ENCODE results near the gene GNPTG. TPM values are rescaled to one million over a fixed set of nuclear protein-coding genes. Genes with fewer than 3 reads are reported as not detected.
A peak's percentile ranks its signal among the peaks of the same experiment; 100 is the strongest.

GNPTG gene
- total RNA-seq, 4 donors from 2014 or later: 53.7 to 84.0 (median 69.5) TPM

DNA sequence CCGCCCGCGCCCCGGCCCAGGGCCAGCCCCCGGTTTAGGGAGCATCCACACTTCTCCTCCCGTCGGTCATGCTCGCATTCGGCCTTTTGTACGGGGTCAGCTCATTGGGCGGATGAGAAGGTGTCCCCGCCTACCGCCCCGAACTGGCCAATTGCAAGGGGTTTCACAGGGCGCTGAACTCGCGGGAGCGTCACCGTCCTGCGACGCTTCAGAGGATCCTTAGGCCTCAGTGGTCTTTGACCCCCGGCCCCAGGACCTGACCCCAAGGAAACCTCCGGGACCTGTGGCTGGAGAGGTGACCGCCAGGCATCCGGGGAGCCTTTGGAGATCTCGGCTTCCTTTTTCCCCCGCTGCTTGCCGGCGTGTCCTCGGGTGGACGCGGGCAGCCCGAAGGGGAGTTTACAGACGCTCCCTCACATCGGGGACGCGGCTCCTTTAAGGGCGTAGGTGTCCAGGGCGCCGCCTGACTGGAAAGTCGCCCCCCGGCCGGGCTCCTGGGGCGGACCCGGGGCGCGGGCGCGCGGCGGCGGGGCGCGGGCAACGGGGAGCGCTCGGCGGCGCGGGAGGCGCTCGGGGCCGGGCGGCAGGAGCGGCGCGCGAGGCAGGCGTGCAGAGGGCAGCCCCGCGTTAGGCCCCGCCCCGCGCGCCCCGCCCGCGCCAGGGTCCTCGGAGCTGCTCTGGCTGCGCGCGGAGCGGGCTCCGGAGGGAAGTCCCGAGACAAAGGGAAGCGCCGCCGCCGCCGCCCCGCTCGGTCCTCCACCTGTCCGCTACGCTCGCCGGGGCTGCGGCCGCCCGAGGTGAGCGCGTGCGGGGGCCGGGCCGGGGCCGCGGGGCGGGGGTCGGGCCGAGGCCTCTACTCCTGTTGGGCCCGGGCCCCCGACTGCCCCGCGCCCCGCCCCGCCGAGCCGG lies 42.5 kb upstream of the GNPTG start, which contains the start of gene UBE2I:
Gene UBE2I (plus strand): TSS at position 660 of the 909 bp plus-strand sequence. CDS start 4,395 bp downstream, outside the sequence.
- Histone ChIP-seq H3K27ac (peak within 1 kb of the TSS; percentile 93), H3K4me1 (peaks cover 32% of the 10 kb centered on the region), H3K4me3 (peak within 1 kb of the TSS; percentile 82), H3K9me3 (no peaks in the 10 kb centered on the region), H3K36me3 (peaks cover 6% of the 10 kb centered on the region), H3K27me3 (no peaks in the 10 kb centered on the region)
- WGBS: no CpG with 5 or more reads among the region's 117 CpGs
- DNase-seq (ENCODE audit: low spot score in 2 of 2): peak; percentile 97 to 99
- TF ChIP-seq POLR2AphosphoS5 (IDR thresholded peaks at IDR 0.05) (peak in 2 of 3 donors; percentile 76 to 91), POLR2A (IDR thresholded peaks at IDR 0.05) (peak in 1 of 2 donors; percentile 52), EP300 (IDR thresholded peaks at IDR 0.05) (no peak)
- TF ChIP-seq, protein P1, sequence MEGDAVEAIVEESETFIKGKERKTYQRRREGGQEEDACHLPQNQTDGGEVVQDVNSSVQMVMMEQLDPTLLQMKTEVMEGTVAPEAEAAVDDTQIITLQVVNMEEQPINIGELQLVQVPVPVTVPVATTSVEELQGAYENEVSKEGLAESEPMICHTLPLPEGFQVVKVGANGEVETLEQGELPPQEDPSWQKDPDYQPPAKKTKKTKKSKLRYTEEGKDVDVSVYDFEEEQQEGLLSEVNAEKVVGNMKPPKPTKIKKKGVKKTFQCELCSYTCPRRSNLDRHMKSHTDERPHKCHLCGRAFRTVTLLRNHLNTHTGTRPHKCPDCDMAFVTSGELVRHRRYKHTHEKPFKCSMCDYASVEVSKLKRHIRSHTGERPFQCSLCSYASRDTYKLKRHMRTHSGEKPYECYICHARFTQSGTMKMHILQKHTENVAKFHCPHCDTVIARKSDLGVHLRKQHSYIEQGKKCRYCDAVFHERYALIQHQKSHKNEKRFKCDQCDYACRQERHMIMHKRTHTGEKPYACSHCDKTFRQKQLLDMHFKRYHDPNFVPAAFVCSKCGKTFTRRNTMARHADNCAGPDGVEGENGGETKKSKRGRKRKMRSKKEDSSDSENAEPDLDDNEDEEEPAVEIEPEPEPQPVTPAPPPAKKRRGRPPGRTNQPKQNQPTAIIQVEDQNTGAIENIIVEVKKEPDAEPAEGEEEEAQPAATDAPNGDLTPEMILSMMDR (IDR thresholded peaks at IDR 0.05): no peak

DNA sequence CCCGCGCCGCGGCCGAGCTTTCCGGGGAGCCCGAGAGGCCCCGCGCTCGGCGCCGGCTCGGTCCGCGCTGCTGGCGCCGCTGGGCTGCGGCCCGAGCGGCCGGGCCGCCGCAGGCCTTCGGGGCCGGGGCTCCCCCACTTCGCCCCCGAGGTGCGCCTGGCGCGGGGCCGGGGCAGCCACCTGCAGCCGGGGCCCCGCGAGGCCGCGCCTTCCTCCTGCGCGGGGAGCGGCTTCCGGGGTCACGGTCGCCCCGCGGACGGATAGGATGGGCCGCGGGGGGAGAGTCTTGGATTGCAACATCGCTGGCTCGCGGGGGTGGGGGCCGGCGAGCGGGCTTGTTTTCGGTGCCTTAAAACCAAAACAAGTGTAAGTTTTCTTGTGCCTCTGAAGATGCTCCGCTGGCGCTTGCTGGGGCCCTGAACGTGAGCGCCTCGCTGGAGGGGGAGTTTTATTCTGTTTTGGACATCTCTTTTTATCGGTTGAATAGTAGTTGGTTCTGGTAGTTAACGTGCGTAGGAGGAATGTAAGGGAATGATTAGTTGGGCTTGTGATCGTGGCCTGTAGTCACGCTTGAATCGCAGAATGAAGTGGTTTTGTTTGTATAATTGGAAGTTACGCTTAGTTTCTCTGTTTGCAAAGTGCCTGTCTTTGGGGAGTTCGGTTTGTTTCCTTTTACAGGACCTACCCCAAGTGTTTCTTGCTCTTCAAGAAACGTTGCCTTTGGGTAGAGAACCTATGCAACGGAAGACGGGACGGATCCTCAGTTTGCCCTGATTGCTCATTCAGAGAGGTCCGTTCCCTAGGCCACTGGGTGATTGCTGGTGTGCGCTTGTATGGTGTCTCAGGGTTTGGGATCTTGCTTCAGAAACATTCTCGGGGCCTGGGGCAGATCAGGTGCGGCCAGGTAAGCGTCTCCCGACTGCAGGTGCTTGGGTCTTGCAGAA lies 41.6 kb upstream of the GNPTG start:
- peak overlapping the region; percentile 82 for H3K4me3 ChIP-seq
- H3K27me3 ChIP-seq: no peaks in the 10 kb centered on the region
- no peaks in the 10 kb centered on the region for H3K9me3 ChIP-seq
- TF ChIP-seq EP300 (IDR thresholded peaks at IDR 0.05) (no peak), POLR2AphosphoS5 (IDR thresholded peaks at IDR 0.05) (no peak), POLR2A (IDR thresholded peaks at IDR 0.05) (no peak)
- TF ChIP-seq, protein P1 (IDR thresholded peaks at IDR 0.05): no peak
- peaks cover 32% of the 10 kb centered on the region for H3K4me1 ChIP-seq
- H3K36me3 ChIP-seq: peaks cover 16% of the 10 kb centered on the region
- H3K27ac ChIP-seq: peak overlapping the region; percentile 93
- WGBS: 2% methylated on average over 49 of the region's 77 CpGs
- DNase-seq (ENCODE audit: low spot score in 2 of 2): no peak

DNA sequence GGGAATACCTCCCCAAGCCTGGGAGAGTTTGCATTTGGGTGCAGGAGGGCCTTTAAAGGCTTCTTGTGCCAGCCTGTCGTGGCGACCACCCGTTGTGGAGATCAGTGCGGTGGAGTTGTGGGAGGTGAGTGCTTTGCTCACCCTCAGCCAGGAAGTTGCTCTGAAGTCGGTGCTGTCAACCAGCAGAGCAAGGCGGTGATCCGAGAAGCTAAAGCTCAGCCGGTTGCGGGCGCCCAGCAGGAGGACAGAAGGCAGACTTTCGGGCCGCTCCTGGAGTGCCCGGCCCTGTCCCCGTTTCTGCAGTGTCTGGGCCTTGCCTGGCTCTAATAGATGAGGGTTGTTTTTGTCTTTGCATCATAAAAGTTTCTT lies 40.9 kb upstream of the GNPTG start:
- peaks cover 22% of the 10 kb centered on the region for H3K36me3 ChIP-seq
- H3K4me1 ChIP-seq: peaks cover 32% of the 10 kb centered on the region
- H3K9me3 ChIP-seq: no peaks in the 10 kb centered on the region
- no peaks in the 10 kb centered on the region for H3K27me3 ChIP-seq
- no peak for DNase-seq (ENCODE audit: low spot score in 2 of 2)
- peak overlapping the region; percentile 82 for H3K4me3 ChIP-seq
- TF ChIP-seq POLR2AphosphoS5 (IDR thresholded peaks at IDR 0.05) (no peak), EP300 (IDR thresholded peaks at IDR 0.05) (no peak), POLR2A (IDR thresholded peaks at IDR 0.05) (no peak)
- TF ChIP-seq, protein P1 (IDR thresholded peaks at IDR 0.05): no peak
- WGBS: 0% methylated on average over 13 of the region's 14 CpGs
- no peak overlapping the region for H3K27ac ChIP-seq

DNA sequence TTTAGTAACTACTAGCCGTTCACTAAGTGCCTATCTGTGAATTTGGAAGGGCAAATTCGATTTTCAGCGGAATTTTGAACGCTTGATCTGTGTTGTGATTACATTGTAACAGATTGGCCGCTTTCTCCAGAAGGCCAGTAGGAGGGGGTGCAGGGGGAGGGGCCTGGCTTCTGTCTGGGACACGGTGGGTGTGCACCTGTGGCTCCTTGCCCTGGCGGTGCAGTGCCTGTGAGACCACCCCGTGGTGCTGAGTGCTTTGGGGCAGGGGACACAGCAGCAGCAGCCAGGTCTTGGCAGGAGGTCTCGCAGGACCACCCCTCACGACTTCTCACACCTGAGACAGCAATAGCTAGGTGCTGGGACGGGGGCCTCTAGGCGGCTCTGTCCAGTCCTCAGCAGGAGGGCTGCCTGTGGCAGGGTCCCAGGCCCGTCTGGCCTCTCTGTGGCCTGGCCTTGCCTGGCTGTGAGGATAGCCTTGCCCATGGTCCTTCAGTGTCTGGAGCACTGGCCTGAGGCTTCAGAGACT lies 40.5 kb upstream of the GNPTG start:
- Histone ChIP-seq H3K4me3 (peak overlapping the region; percentile 82), H3K9me3 (no peaks in the 10 kb centered on the region), H3K27ac (no peak overlapping the region), H3K36me3 (peaks cover 27% of the 10 kb centered on the region), H3K27me3 (no peaks in the 10 kb centered on the region), H3K4me1 (peaks cover 32% of the 10 kb centered on the region)
- no peak for DNase-seq (ENCODE audit: low spot score in 2 of 2)
- 10% methylated on average over 2 of the region's 13 CpGs for WGBS
- TF ChIP-seq, protein P1 (IDR thresholded peaks at IDR 0.05): no peak
- TF ChIP-seq POLR2AphosphoS5 (IDR thresholded peaks at IDR 0.05) (no peak), EP300 (IDR thresholded peaks at IDR 0.05) (no peak), POLR2A (IDR thresholded peaks at IDR 0.05) (no peak)
